Measurements from ENCODE around the gene SIM2. TPM values are rescaled to one million over a fixed set of nuclear protein-coding genes. Genes with fewer than 3 reads are reported as not detected.

SIM2 gene
- total and polyA plus RNA-seq, 2 donors (not counting 1 experiment from before 2014, with no cell fraction given) = not detected

DNA sequence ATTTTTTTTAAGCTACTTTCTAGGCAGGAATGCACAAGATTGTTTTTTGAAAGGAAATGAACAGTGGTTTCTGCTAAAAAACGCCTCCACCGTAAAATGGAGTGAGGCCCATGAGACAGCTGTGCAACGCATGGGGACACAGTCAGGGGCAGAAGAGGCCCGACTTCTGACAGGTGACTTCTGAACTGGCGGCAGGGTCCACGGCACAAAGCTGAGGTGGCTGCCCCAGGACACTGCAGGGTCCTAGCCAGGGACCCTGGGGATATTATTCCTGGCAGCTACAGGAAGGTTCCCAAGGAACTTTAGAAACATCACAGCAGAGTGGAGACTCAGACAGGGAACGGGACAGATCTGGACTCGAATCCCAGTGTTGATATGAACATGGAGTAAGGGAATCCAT lies 75.1 kb downstream of the SIM2 start:
- no peak for ATAC-seq (ENCODE audit: low read depth)
- WGBS (ENCODE audit: insufficient coverage) = 63% methylated on average over 6 of the region's 8 CpGs
- Histone ChIP-seq H3K9me3 (ENCODE audit: control extremely low read depth in 1 of 3, control insufficient read depth in 2 of 3, insufficient read depth in 1 of 3, low read length in 2 of 3) (no peaks in the 10 kb centered on the region), H4K20me1 (ENCODE audit: control insufficient read depth, insufficient read depth, low read length, poor library complexity, severe bottlenecking) (no peaks in the 10 kb centered on the region), H3K27me3 (replicated peaks in 1 of 4; ENCODE audit: control extremely low read depth in 1 of 4, control insufficient read depth in 3 of 4, insufficient read depth in 4 of 4, low read length in 3 of 4) (no peaks in the 10 kb centered on the region), H3K4me1 (ENCODE audit: control insufficient read depth in 2 of 2, insufficient read depth in 2 of 2, low read length in 2 of 2) (no peaks in the 10 kb centered on the region), H3K79me2 (ENCODE audit: control insufficient read depth, insufficient read depth, low read length) (no peaks in the 10 kb centered on the region), H3K4me2 (replicated peaks; ENCODE audit: low read depth, low read length, poor library complexity, severe bottlenecking) (no peak overlapping the region), H3K4me3 (ENCODE audit: control extremely low read depth in 1 of 5, extremely low read depth in 1 of 5, insufficient read depth in 1 of 5, low read depth in 2 of 5, low read length in 4 of 5) (no peak overlapping the region), H2AFZ (ENCODE audit: insufficient read depth, low read depth, low read length, poor library complexity, severe bottlenecking) (no peak overlapping the region), H3K9ac (ENCODE audit: low read length) (no peak overlapping the region), H3K36me3 (replicated peaks in 1 of 2; ENCODE audit: control extremely low read depth in 1 of 2, control insufficient read depth in 1 of 2, extremely low read depth in 1 of 2, insufficient read depth in 2 of 2, low read length in 1 of 2) (no peaks in the 10 kb centered on the region), H3K27ac (ENCODE audit: low read length in 2 of 2) (no peak overlapping the region)
- Mint-ChIP-seq H3K4me3 (no peak overlapping the region), H3K27ac (no peak overlapping the region), H3K27me3 (no peaks in the 10 kb centered on the region), H3K9me3 (ENCODE audit: insufficient read depth) (no peaks in the 10 kb centered on the region), H3K4me1 (no peaks in the 10 kb centered on the region)
- CTCF ChIA-PET = no interaction called here
- DNase-seq = no peak
- intact Hi-C loops (cut with micrococcal nuclease) = no loop called here
- POLR2A ChIA-PET = no interaction called here
- TF ChIP-seq, protein P1, sequence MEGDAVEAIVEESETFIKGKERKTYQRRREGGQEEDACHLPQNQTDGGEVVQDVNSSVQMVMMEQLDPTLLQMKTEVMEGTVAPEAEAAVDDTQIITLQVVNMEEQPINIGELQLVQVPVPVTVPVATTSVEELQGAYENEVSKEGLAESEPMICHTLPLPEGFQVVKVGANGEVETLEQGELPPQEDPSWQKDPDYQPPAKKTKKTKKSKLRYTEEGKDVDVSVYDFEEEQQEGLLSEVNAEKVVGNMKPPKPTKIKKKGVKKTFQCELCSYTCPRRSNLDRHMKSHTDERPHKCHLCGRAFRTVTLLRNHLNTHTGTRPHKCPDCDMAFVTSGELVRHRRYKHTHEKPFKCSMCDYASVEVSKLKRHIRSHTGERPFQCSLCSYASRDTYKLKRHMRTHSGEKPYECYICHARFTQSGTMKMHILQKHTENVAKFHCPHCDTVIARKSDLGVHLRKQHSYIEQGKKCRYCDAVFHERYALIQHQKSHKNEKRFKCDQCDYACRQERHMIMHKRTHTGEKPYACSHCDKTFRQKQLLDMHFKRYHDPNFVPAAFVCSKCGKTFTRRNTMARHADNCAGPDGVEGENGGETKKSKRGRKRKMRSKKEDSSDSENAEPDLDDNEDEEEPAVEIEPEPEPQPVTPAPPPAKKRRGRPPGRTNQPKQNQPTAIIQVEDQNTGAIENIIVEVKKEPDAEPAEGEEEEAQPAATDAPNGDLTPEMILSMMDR (IDR thresholded peaks at IDR 0.05) = no peak
- TF ChIP-seq EZH2 (IDR thresholded peaks at IDR 0.05; ENCODE audit: borderline replicate concordance, insufficient read depth, low read depth, low read length, poor library complexity, severe bottlenecking) = no peak

DNA sequence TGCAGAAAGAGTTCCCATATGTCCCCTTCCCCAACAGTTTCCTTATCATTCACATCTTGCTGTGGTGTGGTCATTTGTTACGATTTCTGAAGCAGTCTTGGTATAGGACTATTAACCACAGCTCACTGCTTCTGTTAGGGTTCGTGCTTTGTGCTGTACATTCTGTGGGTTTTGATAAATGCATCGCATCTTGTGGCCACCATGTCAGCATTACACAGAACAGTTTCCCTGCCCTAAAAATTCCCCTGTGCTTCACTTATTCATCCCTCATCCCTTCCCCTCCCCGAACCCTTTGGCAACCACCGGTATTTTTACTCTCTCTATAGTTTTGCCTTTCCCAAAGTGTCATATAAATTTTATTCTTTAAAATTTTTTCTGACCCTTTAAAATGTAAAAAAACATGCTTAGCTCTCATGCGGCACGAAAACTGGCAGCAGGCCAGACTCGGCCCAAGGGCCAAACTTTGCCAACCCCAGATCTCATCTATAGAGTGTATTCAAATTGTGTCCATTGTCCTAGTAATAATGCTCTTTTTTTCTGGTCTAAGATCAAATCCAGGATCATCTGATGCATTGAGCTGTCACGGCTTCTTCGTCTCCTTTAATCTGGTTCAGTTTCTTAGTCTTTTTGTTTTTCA lies 78.2 kb downstream of the SIM2 start:
- Mint-ChIP-seq H3K4me3 (no peak overlapping the region), H3K27me3 (no peaks in the 10 kb centered on the region)

More for the DNA sequence above, 78.2 kb downstream of the SIM2 start:
- H3K27ac ChIP-seq (ENCODE audit: low read length in 2 of 2) = no peak overlapping the region
- H3K36me3 ChIP-seq (replicated peaks in 1 of 2; ENCODE audit: control extremely low read depth in 1 of 2, control insufficient read depth in 1 of 2, extremely low read depth in 1 of 2, insufficient read depth in 2 of 2, low read length in 1 of 2) = no peaks in the 10 kb centered on the region
- Mint-ChIP-seq H3K27ac (no peak overlapping the region), H3K9me3 (ENCODE audit: insufficient read depth) (no peaks in the 10 kb centered on the region), H3K4me1 (no peaks in the 10 kb centered on the region)
- H2AFZ ChIP-seq (ENCODE audit: insufficient read depth, low read depth, low read length, poor library complexity, severe bottlenecking) = no peak overlapping the region
- DNase-seq (no peak), ATAC-seq (ENCODE audit: low read depth) (no peak)
- no peaks in the 10 kb centered on the region for H3K9me3 ChIP-seq (ENCODE audit: control extremely low read depth in 1 of 3, control insufficient read depth in 2 of 3, insufficient read depth in 1 of 3, low read length in 2 of 3)
- no peaks in the 10 kb centered on the region for H4K20me1 ChIP-seq (ENCODE audit: control insufficient read depth, insufficient read depth, low read length, poor library complexity, severe bottlenecking)
- H3K9ac ChIP-seq (ENCODE audit: low read length) = no peak overlapping the region
- no peak overlapping the region for H3K4me3 ChIP-seq (ENCODE audit: control extremely low read depth in 1 of 5, extremely low read depth in 1 of 5, insufficient read depth in 1 of 5, low read depth in 2 of 5, low read length in 4 of 5)
- no peaks in the 10 kb centered on the region for H3K79me2 ChIP-seq (ENCODE audit: control insufficient read depth, insufficient read depth, low read length)
- no peaks in the 10 kb centered on the region for H3K4me1 ChIP-seq (ENCODE audit: control insufficient read depth in 2 of 2, insufficient read depth in 2 of 2, low read length in 2 of 2)
- WGBS (ENCODE audit: insufficient coverage) = 80% methylated on average over 2 of the region's 10 CpGs
- no peak overlapping the region for H3K4me2 ChIP-seq (replicated peaks; ENCODE audit: low read depth, low read length, poor library complexity, severe bottlenecking)
- ChIA-PET CTCF (no interaction called here), POLR2A (no interaction called here)
- TF ChIP-seq, protein P1 (IDR thresholded peaks at IDR 0.05) = no peak
- no peak for TF ChIP-seq EZH2 (IDR thresholded peaks at IDR 0.05; ENCODE audit: borderline replicate concordance, insufficient read depth, low read depth, low read length, poor library complexity, severe bottlenecking)
- intact Hi-C loops (cut with micrococcal nuclease) = no loop called here
- no peaks in the 10 kb centered on the region for H3K27me3 ChIP-seq (replicated peaks in 1 of 4; ENCODE audit: control extremely low read depth in 1 of 4, control insufficient read depth in 3 of 4, insufficient read depth in 4 of 4, low read length in 3 of 4)

Data from B cell (primary cell).